HepG2 (cell line): ENCODE measurements around the gene PEAK1. TPM values are rescaled to one million over a fixed set of nuclear protein-coding genes. Genes with fewer than 3 reads are reported as not detected.

Experiments
- ATAC-seq: fragments of 200-7000 bp; cut with Tn5 transposase; 3 replicates; pipeline ENCODE4 v1.9.1; 2020; ENCODE audit warnings: mild to moderate bottlenecking, moderate library complexity
- BruUV-seq: library from RNA; stranded (reverse); fragments of 400-500 nt; replicated peaks from 2 replicates; lab custom pipeline; 2021; lab: Mats Ljungman, UMichigan
- CTCF ChIA-PET: fragments of 300-600 bp; formaldehyde crosslinking; extraction: SDS; loops from one replicate; lab custom pipeline; 2021; ENCODE audit warnings: low total read pairs, inconsistent platforms, low intra/inter-chr PET ratio; lab: Yijun Ruan, JAX
- POLR2A ChIA-PET: fragments of 350-600 bp; sonication (Branson Sonifier 250); formaldehyde crosslinking; loops from one replicate; lab custom pipeline; 2020; ENCODE audit warnings: antibody characterized with exemption, inconsistent platforms; lab: Yijun Ruan, JAX
- DNase-seq: peaks from one replicate; pipeline ENCODE4 v3.0.0-alpha.2; 2015; ENCODE audit warnings: low spot score
- FAIRE-seq: peaks from 3 replicates; lab custom pipeline; 2011; peaks lifted over from hg19 to GRCh38; lab: Jason Lieb, UNC
- H2AFZ ChIP-seq: one replicate; pipeline ENCODE4 v1.6.1; 2011; ENCODE audit warnings: low read length, inconsistent platforms
- H3K27ac ChIP-seq: fragments of 300-600 bp; 3 replicates; pipeline ENCODE4 v1.8.0; 2011; ENCODE audit warnings: mixed run types, mild to moderate bottlenecking, mixed read lengths, low read length, inconsistent platforms; ENCODE audit not compliant: insufficient read depth; ENCODE audit errors: extremely low read length
- H3K27me3 ChIP-seq, 2 experiments: fragments of 200-600 bp in 1 of 2; 2 replicates in 1 of 2; 3 replicates in 1 of 2; pipeline versions ENCODE4 v1.6.0 to v1.8.0; 2011; ENCODE audit warnings: low read length in 2 of 2, mild to moderate bottlenecking in 2 of 2, moderate library complexity in 2 of 2, inconsistent platforms in 1 of 2; ENCODE audit not compliant: insufficient read depth in 2 of 2, control insufficient read depth in 1 of 2
- H3K36me3 ChIP-seq, 2 experiments: fragments of 200-600 bp in 1 of 2; replicated peaks in 1 of 2; 2 replicates in 1 of 2; 3 replicates in 1 of 2; pipeline versions ENCODE4 v1.5.1 to v1.8.0; 2011; ENCODE audit warnings: low read length in 2 of 2, inconsistent platforms in 1 of 2; ENCODE audit not compliant: insufficient read depth in 2 of 2, control insufficient read depth in 1 of 2
- H3K4me1 ChIP-seq: 2 replicates; pipeline ENCODE4 v1.5.1; 2012; ENCODE audit warnings: low read length, inconsistent platforms; ENCODE audit not compliant: insufficient read depth
- H3K4me2 ChIP-seq: 2 replicates; pipeline ENCODE4 v1.6.0; 2011; ENCODE audit warnings: low read depth, low read length, inconsistent platforms
- H3K4me3 ChIP-seq, 3 experiments: fragments of 200-600 bp in 1 of 3; sonication (generic), shearing (Covaris generic) in 1 of 3; replicated peaks in 1 of 3; 2 replicates each; pipeline ENCODE4 v1.5.1; 2011 to 2016; ENCODE audit warnings: low read length in 3 of 3, inconsistent platforms in 2 of 3, low read depth in 2 of 3, mild to moderate bottlenecking in 2 of 3, control low read depth in 1 of 3, mixed read lengths in 1 of 3; ENCODE audit not compliant: insufficient read depth in 1 of 3
- H3K79me2 ChIP-seq: one replicate; pipeline ENCODE4 v1.6.1; 2011; ENCODE audit warnings: low read length, inconsistent platforms; ENCODE audit not compliant: insufficient read depth
- H3K9ac ChIP-seq: 2 replicates; pipeline ENCODE4 v1.6.0; 2011; ENCODE audit warnings: mild to moderate bottlenecking, low read depth, low read length, inconsistent platforms; ENCODE audit not compliant: insufficient read depth
- H3K9me3 ChIP-seq: 2 replicates; pipeline ENCODE4 v1.5.1; 2012; ENCODE audit warnings: mild to moderate bottlenecking, low read length
- H4K20me1 ChIP-seq: 2 replicates; pipeline ENCODE4 v1.6.0; 2011; ENCODE audit warnings: inconsistent platforms, mild to moderate bottlenecking, low read length, moderate library complexity; ENCODE audit not compliant: insufficient read depth
- ELF4 ChIP-seq: sonication (generic); formaldehyde crosslinking; IDR thresholded peaks from 2 replicates; pipeline ENCODE4 v1.5.0; 2020; ENCODE audit warnings: missing genetic modification reagents, mild to moderate bottlenecking, moderate library complexity, borderline replicate concordance
- HNF4A ChIP-seq: sonication (generic); formaldehyde crosslinking; IDR thresholded peaks from 2 replicates; pipeline ENCODE4 v1.4.0; 2020; ENCODE audit warnings: missing genetic modification reagents
- NKX3-1 ChIP-seq: sonication (generic); formaldehyde crosslinking; IDR thresholded peaks from 2 replicates; pipeline ENCODE4 v1.5.0; 2020; ENCODE audit warnings: missing genetic modification reagents
- PHF5A ChIP-seq: IDR thresholded peaks from one replicate; pipeline ENCODE4 v1.6.1; 2018; ENCODE audit warnings: low read depth, missing genetic modification reagents; ENCODE audit not compliant: unreplicated experiment
- POGZ ChIP-seq: sonication (generic); formaldehyde crosslinking; IDR thresholded peaks from 2 replicates; pipeline ENCODE4 v1.4.0; 2020; ENCODE audit warnings: mild to moderate bottlenecking, missing genetic modification reagents
- RAD51 ChIP-seq: fragments of 450-650 bp; IDR thresholded peaks from 2 replicates; pipeline ENCODE4 v1.6.1; 2016; ENCODE audit warnings: borderline replicate concordance
- RBAK ChIP-seq: sonication (generic); formaldehyde crosslinking; IDR thresholded peaks from 2 replicates; pipeline ENCODE4 v1.5.1; 2020; ENCODE audit warnings: mild to moderate bottlenecking, missing genetic modification reagents
- SMARCE1 ChIP-seq: fragments of 450-650 bp; IDR thresholded peaks from 2 replicates; pipeline ENCODE4 v1.6.1; 2017; ENCODE audit warnings: borderline replicate concordance
- SMYD3 ChIP-seq: sonication (generic); formaldehyde crosslinking; IDR thresholded peaks from 2 replicates; pipeline ENCODE4 v1.8.1; 2023; ENCODE audit warnings: mild to moderate bottlenecking, missing genetic modification reagents
- TAF1 ChIP-seq: sonication (generic); formaldehyde crosslinking; IDR thresholded peaks from 2 replicates; pipeline ENCODE4 v1.4.0; 2020; ENCODE audit warnings: missing genetic modification reagents
- TEF ChIP-seq: sonication (generic); formaldehyde crosslinking; IDR thresholded peaks from 2 replicates; pipeline ENCODE4 v1.5.0; 2020; ENCODE audit warnings: missing genetic modification reagents
- TRIM24 ChIP-seq: sonication (generic); formaldehyde crosslinking; IDR thresholded peaks from 2 replicates; pipeline ENCODE4 v1.8.0; 2022; ENCODE audit warnings: mild to moderate bottlenecking, missing genetic modification reagents
- ZNF260 ChIP-seq: sonication (generic); formaldehyde crosslinking; IDR thresholded peaks from 2 replicates; pipeline ENCODE4 v1.4.0; 2020; ENCODE audit warnings: missing genetic modification reagents, low read depth, mild to moderate bottlenecking, borderline replicate concordance
- ZNF7 ChIP-seq: IDR thresholded peaks from 2 replicates; pipeline ENCODE4 v1.6.1; 2016; ENCODE audit warnings: missing biosample characterization, missing genetic modification reagents
- ZNF772 ChIP-seq: sonication (generic); formaldehyde crosslinking; IDR thresholded peaks from 2 replicates; pipeline ENCODE4 v1.5.0; 2020; ENCODE audit warnings: mild to moderate bottlenecking, missing genetic modification reagents
- ZSCAN31 ChIP-seq: sonication (generic); formaldehyde crosslinking; IDR thresholded peaks from 2 replicates; pipeline ENCODE4 v1.5.0; 2020; ENCODE audit warnings: low read depth, mild to moderate bottlenecking, missing genetic modification reagents
- WGBS: methylation state at CpG from one replicate; pipeline ENCODE4 v1.1.6; 2017; ENCODE audit warnings: low lambda C conversion rate; 5-methylcytosine and 5-hydroxymethylcytosine counted together
- in situ Hi-C: cut with HindIII; loops from 2 replicates; pipeline ENCODE4 v1.10.0; 2017; ENCODE audit warnings: low pct_unique_long_range_greater_than_20kb; ENCODE audit not compliant: extremely low pct_ligation_motif_present
- intact Hi-C: fragments of 100-400 bp; cut with micrococcal nuclease; formaldehyde crosslinking; loops from one replicate; pipeline ENCODE4 v1.10.0; 2022; ENCODE audit not compliant: unreplicated experiment
- polyA plus RNA-seq, 8 experiments: library from polyadenylated mRNA; depleted of rRNA in 3 of 8; stranded (reverse) in 7 of 8; unstranded in 1 of 8; fragments of >200 nt; fragmentation: Illumina TruSeq in 4 of 8; extraction: Trizol in 4 of 8; gene quantifications; 2 replicates each; pipeline versions ENCODE4 v1.2.1 to v1.2.3, GENCODE V29; 2011 to 2016; ENCODE audit warnings: low read depth in 4 of 8, missing spikeins in 1 of 8, mixed read lengths in 1 of 8; ENCODE audit not compliant: insufficient read depth in 1 of 8
- total RNA-seq, 5 experiments: library from RNA; depleted of rRNA; stranded (reverse); fragments of >200 nt; fragmentation: Illumina TruSeq; extraction: Trizol; gene quantifications; 2 replicates each; pipeline ENCODE4 v1.2.3, GENCODE V29; 2016; ENCODE audit warnings: low read depth in 1 of 5
- TF ChIP-seq, protein P1 (sequence below): sonication (generic); formaldehyde crosslinking; IDR thresholded peaks from 2 replicates; pipeline ENCODE4 v1.5.1; 2020; ENCODE audit warnings: missing genetic modification reagents, mild to moderate bottlenecking, borderline replicate concordance
- TF ChIP-seq, protein P2 (sequence below): sonication (generic); formaldehyde crosslinking; conservative IDR thresholded peaks from 2 replicates; pipeline ENCODE4 v1.8.0; 2022; ENCODE audit warnings: missing genetic modification reagents

The PEAK1 gene
- total and polyA plus RNA-seq, 2 of the 13 experiments (the other 11 are each of a cell fraction or from before 2014, with no cell fraction given) = 6.0 to 6.6 TPM

DNA sequence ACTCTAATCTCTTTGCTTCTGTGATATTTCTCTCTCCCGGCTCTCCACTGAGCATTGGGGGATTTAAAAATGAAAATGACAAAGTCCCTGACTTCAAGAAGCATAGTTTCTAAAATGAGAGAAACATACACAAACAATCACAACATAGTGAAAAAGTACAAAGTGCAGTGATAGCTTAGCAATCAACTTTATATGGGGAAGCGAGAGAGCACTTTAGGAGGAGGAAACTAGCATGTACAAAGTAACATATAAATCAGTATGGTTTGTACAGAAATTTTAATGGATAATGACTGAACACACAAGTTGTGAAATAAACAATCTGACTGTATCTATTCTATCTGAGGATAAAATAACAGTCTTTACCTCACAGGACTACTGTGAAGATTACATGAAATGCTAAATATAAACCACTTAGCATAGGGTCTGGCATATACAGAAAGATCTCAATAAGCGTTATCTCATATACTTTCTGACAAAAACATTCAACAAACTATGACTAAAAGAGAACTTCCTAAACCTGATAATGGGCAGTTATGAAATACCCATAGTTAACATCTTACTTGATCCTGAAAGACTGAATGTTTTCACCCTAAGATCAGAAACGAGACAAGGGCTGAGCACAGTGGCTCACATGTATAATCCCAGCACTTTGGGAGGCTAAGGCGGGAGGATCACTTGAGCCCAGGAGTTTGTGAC, 61.2 kb downstream of the PEAK1 start:
- no peaks in the 10 kb centered on the region for H3K79me2 ChIP-seq
- POLR2A ChIA-PET = no interaction called here
- H3K4me1 ChIP-seq = no peaks in the 10 kb centered on the region
- H3K9me3 ChIP-seq = no peaks in the 10 kb centered on the region
- intact Hi-C loops = no loop called here
- H3K36me3 ChIP-seq = no peaks in the 10 kb centered on the region; a peak in 1 of 5 replicates
- no peak overlapping the region for H3K4me3 ChIP-seq
- H3K4me2 ChIP-seq = no peak overlapping the region
- no TSS peak for BruUV-seq
- WGBS = 97% methylated on average over 5 of the region's 5 CpGs
- TF ChIP-seq NKX3-1 (no peak), TAF1 (CRISPR knock-in tag) (no peak), ZNF772 (no peak), TEF (no peak), ZNF260 (CRISPR knock-in tag) (no peak), HNF4A (CRISPR knock-in tag) (no peak), SMYD3 (CRISPR knock-in tag) (no peak), ZSCAN31 (CRISPR knock-in tag) (no peak), ZNF7 (CRISPR knock-in tag) (no peak), POGZ (CRISPR knock-in tag) (no peak), SMARCE1 (no peak), RAD51 (no peak), ELF4 (no peak), RBAK (CRISPR knock-in tag) (no peak), TRIM24 (CRISPR knock-in tag) (no peak), PHF5A (CRISPR knock-in tag) (no peak)
- TF ChIP-seq, protein P1, sequence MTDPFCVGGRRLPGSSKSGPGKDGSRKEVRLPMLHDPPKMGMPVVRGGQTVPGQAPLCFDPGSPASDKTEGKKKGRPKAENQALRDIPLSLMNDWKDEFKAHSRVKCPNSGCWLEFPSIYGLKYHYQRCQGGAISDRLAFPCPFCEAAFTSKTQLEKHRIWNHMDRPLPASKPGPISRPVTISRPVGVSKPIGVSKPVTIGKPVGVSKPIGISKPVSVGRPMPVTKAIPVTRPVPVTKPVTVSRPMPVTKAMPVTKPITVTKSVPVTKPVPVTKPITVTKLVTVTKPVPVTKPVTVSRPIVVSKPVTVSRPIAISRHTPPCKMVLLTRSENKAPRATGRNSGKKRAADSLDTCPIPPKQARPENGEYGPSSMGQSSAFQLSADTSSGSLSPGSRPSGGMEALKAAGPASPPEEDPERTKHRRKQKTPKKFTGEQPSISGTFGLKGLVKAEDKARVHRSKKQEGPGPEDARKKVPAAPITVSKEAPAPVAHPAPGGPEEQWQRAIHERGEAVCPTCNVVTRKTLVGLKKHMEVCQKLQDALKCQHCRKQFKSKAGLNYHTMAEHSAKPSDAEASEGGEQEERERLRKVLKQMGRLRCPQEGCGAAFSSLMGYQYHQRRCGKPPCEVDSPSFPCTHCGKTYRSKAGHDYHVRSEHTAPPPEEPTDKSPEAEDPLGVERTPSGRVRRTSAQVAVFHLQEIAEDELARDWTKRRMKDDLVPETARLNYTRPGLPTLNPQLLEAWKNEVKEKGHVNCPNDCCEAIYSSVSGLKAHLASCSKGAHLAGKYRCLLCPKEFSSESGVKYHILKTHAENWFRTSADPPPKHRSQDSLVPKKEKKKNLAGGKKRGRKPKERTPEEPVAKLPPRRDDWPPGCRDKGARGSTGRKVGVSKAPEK = no peak
- TF ChIP-seq, protein P2, sequence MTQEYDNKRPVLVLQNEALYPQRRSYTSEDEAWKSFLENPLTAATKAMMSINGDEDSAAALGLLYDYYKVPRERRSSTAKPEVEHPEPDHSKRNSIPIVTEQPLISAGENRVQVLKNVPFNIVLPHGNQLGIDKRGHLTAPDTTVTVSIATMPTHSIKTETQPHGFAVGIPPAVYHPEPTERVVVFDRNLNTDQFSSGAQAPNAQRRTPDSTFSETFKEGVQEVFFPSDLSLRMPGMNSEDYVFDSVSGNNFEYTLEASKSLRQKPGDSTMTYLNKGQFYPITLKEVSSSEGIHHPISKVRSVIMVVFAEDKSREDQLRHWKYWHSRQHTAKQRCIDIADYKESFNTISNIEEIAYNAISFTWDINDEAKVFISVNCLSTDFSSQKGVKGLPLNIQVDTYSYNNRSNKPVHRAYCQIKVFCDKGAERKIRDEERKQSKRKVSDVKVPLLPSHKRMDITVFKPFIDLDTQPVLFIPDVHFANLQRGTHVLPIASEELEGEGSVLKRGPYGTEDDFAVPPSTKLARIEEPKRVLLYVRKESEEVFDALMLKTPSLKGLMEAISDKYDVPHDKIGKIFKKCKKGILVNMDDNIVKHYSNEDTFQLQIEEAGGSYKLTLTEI (CRISPR knock-in tag) = no peak
- TF ChIP-seq, all 625 proteins: peak for 0
- Histone ChIP-seq H3K9ac (no peak overlapping the region), H3K27ac (no peak overlapping the region), H2AFZ (no peak overlapping the region), H4K20me1 (no peaks in the 10 kb centered on the region), H3K27me3 (no peaks in the 10 kb centered on the region)
- CTCF ChIA-PET = no interaction called here
- ATAC-seq = no peak
- no peak for FAIRE-seq
- in situ Hi-C loops = no loop called here
- no peak for DNase-seq
